Bronchial epithelial cell (primary cell): Measurements from ENCODE around the gene BCAS2. TPM values are rescaled to one million over a fixed set of nuclear protein-coding genes. Genes with fewer than 3 reads are reported as not detected.
A peak's percentile ranks its signal among the peaks of the same experiment; 100 is the strongest.

Experiments used
- DNase-seq: peaks from one replicate; pipeline ENCODE4 v3.0.0-alpha.2; 2010; ENCODE audit warnings: low read depth
- FAIRE-seq: peaks from 2 replicates; lab custom pipeline; 2011; peaks lifted over from hg19 to GRCh38; lab: Jason Lieb, UNC
- H3K27me3 ChIP-seq: 2 replicates; pipeline ENCODE4 v1.5.1; 2011; ENCODE audit warnings: low read length; ENCODE audit not compliant: control insufficient read depth, insufficient read depth
- H3K36me3 ChIP-seq: 2 replicates; pipeline ENCODE4 v1.5.1; 2011; ENCODE audit warnings: low read length; ENCODE audit not compliant: control insufficient read depth, insufficient read depth
- H3K4me3 ChIP-seq: 2 replicates; pipeline ENCODE4 v1.5.1; 2011; ENCODE audit warnings: mild to moderate bottlenecking, low read depth, low read length, control low read depth
- total RNA-seq: library from RNA; depleted of rRNA; stranded (reverse); fragments of >200 nt; gene quantifications from 2 replicates; pipeline ENCODE4 v1.2.1, GENCODE V29; 2014
- TF ChIP-seq, protein P1 (sequence below): IDR thresholded peaks from 2 replicates; pipeline ENCODE4 v1.5.1; 2011; ENCODE audit warnings: mild to moderate bottlenecking, moderate library complexity, low read length, control low read depth, inconsistent platforms; ENCODE audit not compliant: insufficient read depth, severe bottlenecking

The BCAS2 gene
- total RNA-seq, 1 donor from 2014 or later = 75.8 TPM

DNA sequence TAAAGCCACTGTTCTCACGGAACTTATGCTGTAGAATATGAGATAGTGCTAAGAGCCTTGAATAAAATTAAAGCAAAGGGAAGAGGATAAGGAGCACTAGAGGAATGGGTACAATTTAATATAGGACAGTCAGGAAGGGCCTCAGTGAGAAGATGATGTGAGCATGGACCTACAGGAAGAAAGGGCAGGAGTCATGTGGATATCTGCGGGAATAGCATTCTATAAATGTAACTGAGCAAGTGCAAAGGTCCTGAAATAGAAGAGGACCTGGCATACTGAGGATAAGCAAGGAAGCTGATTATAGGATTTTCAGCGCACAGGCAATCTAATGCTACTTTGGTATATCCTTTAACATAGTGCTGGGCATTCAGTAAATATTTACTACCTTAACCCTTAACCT is 12.6 kb upstream of the BCAS2 start:
- no peak for FAIRE-seq
- TF ChIP-seq, protein P1, sequence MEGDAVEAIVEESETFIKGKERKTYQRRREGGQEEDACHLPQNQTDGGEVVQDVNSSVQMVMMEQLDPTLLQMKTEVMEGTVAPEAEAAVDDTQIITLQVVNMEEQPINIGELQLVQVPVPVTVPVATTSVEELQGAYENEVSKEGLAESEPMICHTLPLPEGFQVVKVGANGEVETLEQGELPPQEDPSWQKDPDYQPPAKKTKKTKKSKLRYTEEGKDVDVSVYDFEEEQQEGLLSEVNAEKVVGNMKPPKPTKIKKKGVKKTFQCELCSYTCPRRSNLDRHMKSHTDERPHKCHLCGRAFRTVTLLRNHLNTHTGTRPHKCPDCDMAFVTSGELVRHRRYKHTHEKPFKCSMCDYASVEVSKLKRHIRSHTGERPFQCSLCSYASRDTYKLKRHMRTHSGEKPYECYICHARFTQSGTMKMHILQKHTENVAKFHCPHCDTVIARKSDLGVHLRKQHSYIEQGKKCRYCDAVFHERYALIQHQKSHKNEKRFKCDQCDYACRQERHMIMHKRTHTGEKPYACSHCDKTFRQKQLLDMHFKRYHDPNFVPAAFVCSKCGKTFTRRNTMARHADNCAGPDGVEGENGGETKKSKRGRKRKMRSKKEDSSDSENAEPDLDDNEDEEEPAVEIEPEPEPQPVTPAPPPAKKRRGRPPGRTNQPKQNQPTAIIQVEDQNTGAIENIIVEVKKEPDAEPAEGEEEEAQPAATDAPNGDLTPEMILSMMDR = no peak
- no peak for DNase-seq
- Histone ChIP-seq H3K27me3 (no peaks in the 10 kb centered on the region), H3K4me3 (no peak overlapping the region), H3K36me3 (peaks cover 2% of the 10 kb centered on the region)

DNA sequence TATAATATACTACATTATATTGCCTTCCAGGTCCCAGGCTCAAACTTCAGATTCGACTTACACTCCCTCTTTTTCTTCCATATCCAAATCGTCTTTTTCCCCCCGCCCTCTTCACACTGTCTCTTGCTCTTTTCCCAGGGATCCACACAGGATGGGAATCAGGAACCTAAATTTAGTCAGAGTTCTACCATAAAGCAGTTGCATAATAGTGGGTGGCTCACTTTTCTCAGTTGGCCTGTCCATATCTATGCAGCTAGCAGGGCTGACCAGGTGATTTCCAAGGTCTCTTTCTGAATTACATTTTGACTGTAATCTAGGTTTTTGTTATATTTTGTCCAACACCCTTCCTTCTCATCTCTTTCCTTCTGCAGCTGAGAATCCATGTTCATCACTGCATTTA is 7.7 kb upstream of the BCAS2 start:
- FAIRE-seq (no peak), DNase-seq (no peak)
- TF ChIP-seq, protein P1 = no peak
- Histone ChIP-seq H3K4me3 (no peak overlapping the region), H3K36me3 (peaks cover 9% of the 10 kb centered on the region), H3K27me3 (no peaks in the 10 kb centered on the region)

GRCh38 chr1:114588196-114588689 is 6.8 kb upstream of the BCAS2 start:
- no peak for FAIRE-seq
- peaks cover 7% of the 10 kb centered on the region for H3K36me3 ChIP-seq
- TF ChIP-seq, protein P1 = no peak

GRCh38 chr1:114587203-114587991 is 6.0 kb upstream of the BCAS2 start:
- FAIRE-seq = peak; percentile 64
- H3K36me3 ChIP-seq = peaks cover 7% of the 10 kb centered on the region
- no peak for DNase-seq
- no peaks in the 10 kb centered on the region for H3K27me3 ChIP-seq
- no peak overlapping the region for H3K4me3 ChIP-seq
- TF ChIP-seq, protein P1 = no peak

More at GRCh38 chr1:114588196-114588689, 6.8 kb upstream of the BCAS2 start:
- DNase-seq = no peak
- H3K27me3 ChIP-seq = no peaks in the 10 kb centered on the region
- no peak overlapping the region for H3K4me3 ChIP-seq

DNA sequence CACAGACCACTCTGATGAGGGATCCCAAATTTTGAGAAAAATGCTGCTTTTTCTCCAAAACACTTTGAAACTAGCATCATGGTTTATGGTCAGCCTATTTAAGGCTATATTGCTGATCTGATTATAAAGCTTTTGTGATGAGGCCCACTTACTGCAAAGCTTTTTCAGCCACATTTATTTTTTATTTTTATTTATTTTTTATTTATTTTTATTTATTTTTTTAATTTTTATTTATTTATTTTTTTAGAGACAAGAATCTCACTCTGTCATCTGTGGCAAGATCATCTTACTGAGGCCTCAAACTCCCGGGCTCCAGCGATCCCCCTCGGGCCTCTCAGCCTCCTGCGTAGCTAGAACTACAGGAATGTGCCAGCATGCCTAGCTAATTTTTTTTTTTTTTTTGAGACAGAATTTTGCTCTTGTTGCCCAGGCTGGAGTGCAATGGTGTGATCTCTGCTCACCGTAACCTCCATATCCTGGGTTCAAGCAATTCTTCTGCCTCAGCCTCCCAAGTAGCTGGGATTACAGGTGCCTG is 5.2 kb upstream of the BCAS2 start:
- H3K27me3 ChIP-seq = no peaks in the 10 kb centered on the region
- DNase-seq (no peak), FAIRE-seq (no peak)
- H3K36me3 ChIP-seq = peaks cover 7% of the 10 kb centered on the region
- TF ChIP-seq, protein P1 = no peak
- no peak overlapping the region for H3K4me3 ChIP-seq

DNA sequence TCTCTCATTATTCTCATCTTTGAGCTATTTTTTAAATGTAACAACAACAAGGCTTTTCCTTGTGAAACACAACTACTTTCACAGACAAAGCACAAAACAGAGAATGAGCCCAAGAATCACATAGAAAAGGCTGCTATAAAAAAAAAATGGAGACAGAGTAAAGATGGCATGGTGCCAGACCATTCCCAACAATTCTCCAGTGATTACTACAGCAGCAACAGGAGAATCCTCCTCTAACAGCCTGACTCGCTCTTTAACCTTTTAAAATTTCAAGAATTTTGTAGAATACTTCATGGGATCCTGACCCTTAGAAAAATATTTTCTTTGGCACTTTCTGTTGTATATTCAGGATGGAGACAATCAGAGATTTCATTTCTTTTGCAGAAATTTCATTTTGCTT is 3.8 kb upstream of the BCAS2 start:
- TF ChIP-seq, protein P1 = no peak
- FAIRE-seq (no peak), DNase-seq (no peak)
- Histone ChIP-seq H3K27me3 (no peaks in the 10 kb centered on the region), H3K36me3 (peaks cover 7% of the 10 kb centered on the region), H3K4me3 (no peak overlapping the region)
